IMR-90 (cell line): Measurements from ENCODE around the gene SART1. TPM values are rescaled to one million over a fixed set of nuclear protein-coding genes. Genes with fewer than 3 reads are reported as not detected.

Source experiments
- SMC3 ChIP-seq: fragments of 150-350 bp; IDR thresholded peaks from 2 replicates; pipeline ENCODE4 v1.6.1; 2016; ENCODE audit warnings: low read depth, mild to moderate bottlenecking, antibody characterized with exemption, low read length, moderate library complexity
- polyA plus RNA-seq, 3 experiments: library from polyadenylated mRNA; depleted of rRNA; stranded (reverse); fragments of >200 nt; gene quantifications; 2 replicates each; pipeline ENCODE4 v1.2.3, GENCODE V29; 2012; ENCODE audit warnings: low replicate concordance in 1 of 3
- total RNA-seq: library from RNA; depleted of rRNA; stranded (reverse); fragments of >200 nt; gene quantifications from 2 replicates; pipeline ENCODE4 v1.2.3, GENCODE V29; 2012
- TF ChIP-seq, protein P1 (sequence below): conservative IDR thresholded peaks from 2 replicates; pipeline ENCODE4 v1.5.1; 2012; ENCODE audit warnings: mild to moderate bottlenecking, low read depth, low read length, improper control_type of control experiment

Gene SART1
- total and polyA plus RNA-seq, 2 of the 4 experiments (the other 2 are of a cell fraction), result 25.5 to 43.5 TPM

GRCh38 chr11:65961267-65962140, at the start of gene SART1 (continued):
- TF ChIP-seq, protein P1, sequence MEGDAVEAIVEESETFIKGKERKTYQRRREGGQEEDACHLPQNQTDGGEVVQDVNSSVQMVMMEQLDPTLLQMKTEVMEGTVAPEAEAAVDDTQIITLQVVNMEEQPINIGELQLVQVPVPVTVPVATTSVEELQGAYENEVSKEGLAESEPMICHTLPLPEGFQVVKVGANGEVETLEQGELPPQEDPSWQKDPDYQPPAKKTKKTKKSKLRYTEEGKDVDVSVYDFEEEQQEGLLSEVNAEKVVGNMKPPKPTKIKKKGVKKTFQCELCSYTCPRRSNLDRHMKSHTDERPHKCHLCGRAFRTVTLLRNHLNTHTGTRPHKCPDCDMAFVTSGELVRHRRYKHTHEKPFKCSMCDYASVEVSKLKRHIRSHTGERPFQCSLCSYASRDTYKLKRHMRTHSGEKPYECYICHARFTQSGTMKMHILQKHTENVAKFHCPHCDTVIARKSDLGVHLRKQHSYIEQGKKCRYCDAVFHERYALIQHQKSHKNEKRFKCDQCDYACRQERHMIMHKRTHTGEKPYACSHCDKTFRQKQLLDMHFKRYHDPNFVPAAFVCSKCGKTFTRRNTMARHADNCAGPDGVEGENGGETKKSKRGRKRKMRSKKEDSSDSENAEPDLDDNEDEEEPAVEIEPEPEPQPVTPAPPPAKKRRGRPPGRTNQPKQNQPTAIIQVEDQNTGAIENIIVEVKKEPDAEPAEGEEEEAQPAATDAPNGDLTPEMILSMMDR, result no peak
- TF ChIP-seq SMC3, result no peak
